HepG2 (cell line): ENCODE results near the gene TMCO6. TPM values are rescaled to one million over a fixed set of nuclear protein-coding genes. Genes with fewer than 3 reads are reported as not detected.

Experiments
- CAMTA2 ChIP-seq: sonication (generic); formaldehyde crosslinking; IDR thresholded peaks from 2 replicates; pipeline ENCODE4 v1.4.0; 2020; ENCODE audit warnings: mild to moderate bottlenecking, missing genetic modification reagents, borderline replicate concordance
- ELF3 ChIP-seq: IDR thresholded peaks from 2 replicates; pipeline ENCODE4 v1.6.1; 2016; ENCODE audit warnings: missing genetic modification reagents, missing compliant biosample characterization
- HNRNPH1 ChIP-seq: fragments of 200-400 bp; formaldehyde crosslinking; optimal IDR thresholded peaks from 2 replicates; pipeline ENCODE3; 2017; ENCODE audit warnings: mild to moderate bottlenecking, low read depth, low read length
- IRF2 ChIP-seq: IDR thresholded peaks from 2 replicates; pipeline ENCODE4 v1.6.1; 2018; ENCODE audit warnings: missing genetic modification reagents, missing compliant biosample characterization
- JUNB ChIP-seq: sonication (generic); formaldehyde crosslinking; IDR thresholded peaks from 2 replicates; pipeline ENCODE4 v1.8.0; 2022; ENCODE audit warnings: missing genetic modification reagents, mild to moderate bottlenecking, borderline replicate concordance
- KDM4B ChIP-seq: sonication (generic); formaldehyde crosslinking; IDR thresholded peaks from 2 replicates; pipeline ENCODE4 v1.4.0; 2020; ENCODE audit warnings: missing genetic modification reagents
- NFKBIZ ChIP-seq: IDR thresholded peaks from 2 replicates; pipeline ENCODE4 v1.6.1; 2018; ENCODE audit warnings: missing genetic modification reagents, missing compliant biosample characterization
- PHF21A ChIP-seq: sonication (generic); formaldehyde crosslinking; IDR thresholded peaks from 2 replicates; pipeline ENCODE4 v1.5.0; 2020; ENCODE audit warnings: mild to moderate bottlenecking, missing genetic modification reagents
- SIN3A ChIP-seq: IDR thresholded peaks from 2 replicates; pipeline ENCODE4 v1.6.1; 2011; ENCODE audit warnings: low read depth, mild to moderate bottlenecking, control low read depth, low read length, borderline replicate concordance
- SIX1 ChIP-seq: sonication (generic); formaldehyde crosslinking; IDR thresholded peaks from 2 replicates; pipeline ENCODE4 v1.4.0; 2020; ENCODE audit warnings: missing genetic modification reagents, borderline replicate concordance
- ZNF232 ChIP-seq: sonication (generic); formaldehyde crosslinking; IDR thresholded peaks from 2 replicates; pipeline ENCODE4 v1.4.0; 2020; ENCODE audit warnings: missing genetic modification reagents, borderline replicate concordance
- ZNF263 ChIP-seq: sonication (generic); formaldehyde crosslinking; IDR thresholded peaks from 2 replicates; pipeline ENCODE4 v1.4.0; 2020; ENCODE audit warnings: missing genetic modification reagents
- ZNF350 ChIP-seq: sonication (generic); formaldehyde crosslinking; IDR thresholded peaks from 2 replicates; pipeline ENCODE4 v1.4.0; 2020; ENCODE audit warnings: mild to moderate bottlenecking, low read depth, missing genetic modification reagents, borderline replicate concordance
- ZNF382 ChIP-seq: sonication (generic); formaldehyde crosslinking; IDR thresholded peaks from 2 replicates; pipeline ENCODE4 v1.5.0; 2020; ENCODE audit warnings: missing genetic modification reagents, mild to moderate bottlenecking, borderline replicate concordance
- ZNF577 ChIP-seq: sonication (generic); formaldehyde crosslinking; IDR thresholded peaks from 2 replicates; pipeline ENCODE4 v1.4.0; 2020; ENCODE audit warnings: mild to moderate bottlenecking, low read depth, missing genetic modification reagents, borderline replicate concordance
- ZNF773 ChIP-seq: sonication (generic); formaldehyde crosslinking; IDR thresholded peaks from 2 replicates; pipeline ENCODE4 v1.4.0; 2020; ENCODE audit warnings: missing genetic modification reagents, borderline replicate concordance
- ZNF792 ChIP-seq: IDR thresholded peaks from 2 replicates; pipeline ENCODE4 v1.6.1; 2016
- polyA plus RNA-seq, 8 experiments: library from polyadenylated mRNA; depleted of rRNA in 3 of 8; stranded (reverse) in 7 of 8; unstranded in 1 of 8; fragments of >200 nt; fragmentation: Illumina TruSeq in 4 of 8; extraction: Trizol in 4 of 8; gene quantifications; 2 replicates each; pipeline versions ENCODE4 v1.2.1 to v1.2.3, GENCODE V29; 2011 to 2016; ENCODE audit warnings: low read depth in 4 of 8, missing spikeins in 1 of 8, mixed read lengths in 1 of 8; ENCODE audit not compliant: insufficient read depth in 1 of 8
- total RNA-seq, 5 experiments: library from RNA; depleted of rRNA; stranded (reverse); fragments of >200 nt; fragmentation: Illumina TruSeq; extraction: Trizol; gene quantifications; 2 replicates each; pipeline ENCODE4 v1.2.3, GENCODE V29; 2016; ENCODE audit warnings: low read depth in 1 of 5
- TF ChIP-seq, protein P1 (sequence below): sonication (generic); formaldehyde crosslinking; IDR thresholded peaks from 2 replicates; pipeline ENCODE4 v1.4.0; 2020; ENCODE audit warnings: missing genetic modification reagents
- TF ChIP-seq, protein P2 (sequence below): sonication (generic); formaldehyde crosslinking; IDR thresholded peaks from 2 replicates; pipeline ENCODE4 v1.4.0; 2020; ENCODE audit warnings: missing genetic modification reagents, mild to moderate bottlenecking, borderline replicate concordance
- TF ChIP-seq, protein P3 (sequence below): sonication (generic); formaldehyde crosslinking; IDR thresholded peaks from 2 replicates; pipeline ENCODE4 v1.4.0; 2020; ENCODE audit warnings: missing genetic modification reagents
- TF ChIP-seq, protein P4 (sequence below): sonication (generic); formaldehyde crosslinking; IDR thresholded peaks from 2 replicates; pipeline ENCODE4 v1.4.0; 2020; ENCODE audit warnings: missing genetic modification reagents, mild to moderate bottlenecking, borderline replicate concordance
- TF ChIP-seq, protein P5 (sequence below): sonication (generic); formaldehyde crosslinking; IDR thresholded peaks from 2 replicates; pipeline ENCODE4 v1.4.0; 2020; ENCODE audit warnings: missing genetic modification reagents, borderline replicate concordance

TMCO6 gene
- total and polyA plus RNA-seq, 2 of the 13 experiments (the other 11 are each of a cell fraction or from before 2014, with no cell fraction given): 16.6 to 28.2 TPM

DNA sequence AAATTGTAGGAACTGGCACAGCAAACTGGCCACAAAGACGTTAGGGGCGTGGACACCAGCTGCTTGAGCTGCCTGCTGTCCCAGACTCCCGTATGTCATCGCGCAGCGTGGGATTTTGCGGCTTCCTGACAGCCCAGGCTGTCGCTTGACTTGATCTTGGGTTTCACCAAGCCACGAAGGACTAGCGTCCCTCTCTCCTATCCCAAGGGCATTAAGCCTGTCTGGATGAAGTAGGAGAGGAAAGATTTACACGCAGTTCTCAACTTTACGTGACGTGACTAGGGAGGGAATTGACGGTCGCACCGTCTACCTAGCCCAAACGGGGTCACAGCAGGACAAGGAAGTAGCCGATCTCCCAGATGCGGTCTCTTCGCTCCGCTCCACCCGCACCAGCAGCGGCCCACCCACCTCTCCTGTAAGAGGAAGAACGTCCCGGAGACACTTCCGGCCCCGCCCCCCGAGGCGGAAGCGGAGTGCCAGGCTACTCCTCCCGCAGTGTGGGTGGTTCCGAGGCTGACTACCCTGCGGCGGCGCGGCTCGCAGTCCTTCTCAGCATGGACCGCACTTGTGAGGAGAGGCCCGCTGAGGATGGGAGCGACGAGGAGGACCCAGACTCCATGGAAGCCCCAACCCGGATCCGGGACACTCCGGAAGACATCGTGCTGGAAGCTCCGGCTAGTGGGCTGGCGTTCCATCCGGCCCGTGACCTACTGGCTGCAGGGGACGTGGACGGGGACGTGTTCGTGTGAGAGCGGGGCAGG is 25.3 kb downstream of the TMCO6 start, which contains the start of gene WDR55 (continued):
- TF ChIP-seq, protein P1, sequence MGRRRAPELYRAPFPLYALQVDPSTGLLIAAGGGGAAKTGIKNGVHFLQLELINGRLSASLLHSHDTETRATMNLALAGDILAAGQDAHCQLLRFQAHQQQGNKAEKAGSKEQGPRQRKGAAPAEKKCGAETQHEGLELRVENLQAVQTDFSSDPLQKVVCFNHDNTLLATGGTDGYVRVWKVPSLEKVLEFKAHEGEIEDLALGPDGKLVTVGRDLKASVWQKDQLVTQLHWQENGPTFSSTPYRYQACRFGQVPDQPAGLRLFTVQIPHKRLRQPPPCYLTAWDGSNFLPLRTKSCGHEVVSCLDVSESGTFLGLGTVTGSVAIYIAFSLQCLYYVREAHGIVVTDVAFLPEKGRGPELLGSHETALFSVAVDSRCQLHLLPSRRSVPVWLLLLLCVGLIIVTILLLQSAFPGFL: no peak
- TF ChIP-seq ELF3 (CRISPR knock-in tag): peak; percentile 98
- 0 out of 2 replicates have a peak, but pooled peaks have one; percentile 42 for TF ChIP-seq KDM4B (CRISPR knock-in tag)
- peak; percentile 34; the same call in 1 of the 2 replicates for TF ChIP-seq IRF2 (CRISPR knock-in tag)
- TF ChIP-seq ZNF577 (CRISPR knock-in tag): no peak
- TF ChIP-seq, protein P2, sequence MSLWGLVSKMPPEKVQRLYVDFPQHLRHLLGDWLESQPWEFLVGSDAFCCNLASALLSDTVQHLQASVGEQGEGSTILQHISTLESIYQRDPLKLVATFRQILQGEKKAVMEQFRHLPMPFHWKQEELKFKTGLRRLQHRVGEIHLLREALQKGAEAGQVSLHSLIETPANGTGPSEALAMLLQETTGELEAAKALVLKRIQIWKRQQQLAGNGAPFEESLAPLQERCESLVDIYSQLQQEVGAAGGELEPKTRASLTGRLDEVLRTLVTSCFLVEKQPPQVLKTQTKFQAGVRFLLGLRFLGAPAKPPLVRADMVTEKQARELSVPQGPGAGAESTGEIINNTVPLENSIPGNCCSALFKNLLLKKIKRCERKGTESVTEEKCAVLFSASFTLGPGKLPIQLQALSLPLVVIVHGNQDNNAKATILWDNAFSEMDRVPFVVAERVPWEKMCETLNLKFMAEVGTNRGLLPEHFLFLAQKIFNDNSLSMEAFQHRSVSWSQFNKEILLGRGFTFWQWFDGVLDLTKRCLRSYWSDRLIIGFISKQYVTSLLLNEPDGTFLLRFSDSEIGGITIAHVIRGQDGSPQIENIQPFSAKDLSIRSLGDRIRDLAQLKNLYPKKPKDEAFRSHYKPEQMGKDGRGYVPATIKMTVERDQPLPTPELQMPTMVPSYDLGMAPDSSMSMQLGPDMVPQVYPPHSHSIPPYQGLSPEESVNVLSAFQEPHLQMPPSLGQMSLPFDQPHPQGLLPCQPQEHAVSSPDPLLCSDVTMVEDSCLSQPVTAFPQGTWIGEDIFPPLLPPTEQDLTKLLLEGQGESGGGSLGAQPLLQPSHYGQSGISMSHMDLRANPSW (CRISPR knock-in tag): 0 out of 2 replicates have a peak, but pooled peaks have one; percentile 53
- no peak for TF ChIP-seq ZNF382 (CRISPR knock-in tag)
- TF ChIP-seq ZNF350 (CRISPR knock-in tag): peak; percentile 77
- peak; percentile 75; the same call in 1 of the 2 replicates for TF ChIP-seq SIN3A
- peak; percentile 83 for TF ChIP-seq PHF21A (CRISPR knock-in tag)
- 0 out of 2 replicates have a peak, but pooled peaks have one; percentile 24 for TF ChIP-seq ZNF232 (CRISPR knock-in tag)
- TF ChIP-seq CAMTA2 (CRISPR knock-in tag): 0 out of 2 replicates have a peak, but pooled peaks have one; percentile 29
- TF ChIP-seq, protein P3, sequence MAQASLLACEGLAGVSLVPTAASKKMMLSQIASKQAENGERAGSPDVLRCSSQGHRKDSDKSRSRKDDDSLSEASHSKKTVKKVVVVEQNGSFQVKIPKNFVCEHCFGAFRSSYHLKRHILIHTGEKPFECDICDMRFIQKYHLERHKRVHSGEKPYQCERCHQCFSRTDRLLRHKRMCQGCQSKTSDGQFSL (CRISPR knock-in tag): no peak
- TF ChIP-seq, protein P4, sequence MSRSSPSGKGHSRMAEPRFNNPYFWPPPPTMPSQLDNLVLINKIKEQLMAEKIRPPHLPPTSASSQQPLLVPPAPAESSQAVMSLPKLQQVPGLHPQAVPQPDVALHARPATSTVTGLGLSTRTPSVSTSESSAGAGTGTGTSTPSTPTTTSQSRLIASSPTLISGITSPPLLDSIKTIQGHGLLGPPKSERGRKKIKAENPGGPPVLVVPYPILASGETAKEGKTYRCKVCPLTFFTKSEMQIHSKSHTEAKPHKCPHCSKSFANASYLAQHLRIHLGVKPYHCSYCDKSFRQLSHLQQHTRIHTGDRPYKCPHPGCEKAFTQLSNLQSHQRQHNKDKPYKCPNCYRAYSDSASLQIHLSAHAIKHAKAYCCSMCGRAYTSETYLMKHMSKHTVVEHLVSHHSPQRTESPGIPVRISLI (CRISPR knock-in tag): no peak
- 0 out of 2 replicates have a peak, but pooled peaks have one; percentile 33 for TF ChIP-seq ZNF792
- peak; percentile 75; the same call in 1 of the 2 replicates for TF ChIP-seq NFKBIZ (CRISPR knock-in tag)
- TF ChIP-seq JUNB (CRISPR knock-in tag): no peak
- TF ChIP-seq HNRNPH1: peak; percentile 94
- TF ChIP-seq, protein P5, sequence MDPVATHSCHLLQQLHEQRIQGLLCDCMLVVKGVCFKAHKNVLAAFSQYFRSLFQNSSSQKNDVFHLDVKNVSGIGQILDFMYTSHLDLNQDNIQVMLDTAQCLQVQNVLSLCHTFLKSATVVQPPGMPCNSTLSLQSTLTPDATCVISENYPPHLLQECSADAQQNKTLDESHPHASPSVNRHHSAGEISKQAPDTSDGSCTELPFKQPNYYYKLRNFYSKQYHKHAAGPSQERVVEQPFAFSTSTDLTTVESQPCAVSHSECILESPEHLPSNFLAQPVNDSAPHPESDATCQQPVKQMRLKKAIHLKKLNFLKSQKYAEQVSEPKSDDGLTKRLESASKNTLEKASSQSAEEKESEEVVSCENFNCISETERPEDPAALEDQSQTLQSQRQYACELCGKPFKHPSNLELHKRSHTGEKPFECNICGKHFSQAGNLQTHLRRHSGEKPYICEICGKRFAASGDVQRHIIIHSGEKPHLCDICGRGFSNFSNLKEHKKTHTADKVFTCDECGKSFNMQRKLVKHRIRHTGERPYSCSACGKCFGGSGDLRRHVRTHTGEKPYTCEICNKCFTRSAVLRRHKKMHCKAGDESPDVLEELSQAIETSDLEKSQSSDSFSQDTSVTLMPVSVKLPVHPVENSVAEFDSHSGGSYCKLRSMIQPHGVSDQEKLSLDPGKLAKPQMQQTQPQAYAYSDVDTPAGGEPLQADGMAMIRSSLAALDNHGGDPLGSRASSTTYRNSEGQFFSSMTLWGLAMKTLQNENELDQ (CRISPR knock-in tag): no peak
- TF ChIP-seq ZNF263 (CRISPR knock-in tag): peak; percentile 38
- no peak for TF ChIP-seq ZNF773 (CRISPR knock-in tag)
- TF ChIP-seq SIX1 (CRISPR knock-in tag): 0 out of 2 replicates have a peak, but pooled peaks have one; percentile 21
